ENCODE measurements around the gene DOC2B.
"Not testable (repeated sequence)": the region's sequence is repeated elsewhere in the genome, so short reads cannot be mapped to it uniquely, and the experiment has no call there.

Gene DOC2B

DNA sequence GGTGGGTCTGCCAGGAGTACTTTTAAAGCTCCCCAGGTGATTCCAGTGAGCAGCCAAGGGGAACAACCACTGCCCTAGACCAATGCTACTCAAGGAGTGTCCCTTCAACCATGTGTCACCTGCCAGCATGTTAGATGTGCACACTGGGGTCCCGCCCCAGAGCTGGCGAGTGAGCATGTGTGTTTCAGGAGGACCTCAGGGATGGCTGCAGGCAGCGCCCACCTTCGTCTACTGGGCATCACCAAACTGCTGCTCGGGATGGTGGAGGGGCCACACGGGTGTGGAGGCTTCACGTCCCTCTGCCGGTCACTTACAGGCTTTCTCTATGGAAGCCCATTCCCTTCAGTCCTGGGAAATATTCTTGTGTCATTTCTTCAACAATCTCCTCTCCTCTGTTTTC is 29.0 kb upstream of the DOC2B start:
- no peak for DNase-seq (ENCODE audit: low read depth)

DNA sequence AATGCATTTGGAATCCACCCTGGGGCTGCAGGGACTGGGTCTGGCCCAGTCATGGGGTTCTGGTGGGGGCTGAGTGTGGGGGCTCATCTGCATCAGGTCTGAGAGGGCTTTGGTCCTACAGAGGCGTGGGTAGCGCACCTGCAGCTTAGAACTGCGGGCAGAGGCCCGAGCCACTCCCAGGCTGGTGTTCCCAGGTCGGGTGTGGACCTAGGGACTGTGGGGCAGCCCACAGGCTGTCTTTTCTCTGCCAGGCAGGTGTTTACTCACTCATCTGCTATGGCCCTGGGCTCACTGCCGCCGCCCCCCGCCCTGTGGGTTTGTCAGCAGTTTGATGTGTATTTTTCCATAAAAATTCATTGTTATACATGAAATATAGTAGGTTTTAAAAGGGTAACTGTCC is 27.0 kb upstream of the DOC2B start:
- no peak for DNase-seq (ENCODE audit: low read depth)

DNA sequence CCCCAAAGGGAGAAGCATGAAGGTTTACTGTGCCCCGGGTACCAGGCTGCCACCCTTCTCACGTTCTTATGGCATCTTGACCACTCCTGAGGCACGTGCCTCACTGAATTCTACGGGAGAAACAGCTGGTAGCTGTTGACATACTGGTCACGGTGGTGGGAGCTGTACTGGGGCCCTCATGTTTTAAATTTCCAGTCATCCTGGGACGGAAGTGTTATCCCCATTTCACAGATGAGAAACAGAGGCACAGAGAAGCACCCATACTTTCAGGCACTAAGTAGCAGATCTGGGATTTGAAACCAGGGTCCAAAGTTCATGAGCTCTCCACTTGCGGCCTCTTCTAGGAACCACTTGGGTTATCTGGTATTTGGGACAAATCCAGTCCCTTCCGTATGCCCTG is 26.3 kb upstream of the DOC2B start:
- DNase-seq (ENCODE audit: low read depth): no peak

DNA sequence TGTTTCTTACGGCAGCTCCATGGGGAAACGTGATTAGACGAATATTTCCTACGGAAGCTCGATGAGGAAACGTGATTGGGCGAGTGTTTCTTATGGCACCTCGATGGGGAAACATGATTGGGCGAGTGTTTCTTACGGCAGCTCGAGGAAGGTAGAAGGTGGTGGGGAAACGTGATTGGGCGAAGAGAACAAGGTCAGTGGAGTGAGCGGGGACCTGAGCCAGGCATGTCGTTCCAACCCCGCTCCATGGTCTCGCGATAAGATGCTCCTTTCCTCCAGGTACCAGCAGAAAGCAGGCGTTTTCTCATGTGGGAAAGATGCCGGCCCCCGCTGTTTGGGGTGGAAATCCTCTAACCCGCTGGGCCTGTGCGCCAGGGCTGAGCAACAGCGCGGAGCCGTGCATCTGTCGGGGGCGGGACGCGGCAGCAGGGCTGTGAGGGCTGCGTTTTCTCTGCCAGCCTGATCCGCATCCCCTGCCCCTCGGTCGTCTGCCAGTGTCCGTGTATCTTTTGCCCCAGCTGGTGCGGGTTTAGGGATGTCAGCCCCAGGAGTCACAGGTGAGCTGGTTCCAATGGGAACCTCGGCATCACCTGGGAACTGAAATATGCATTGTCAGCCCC is 25.6 kb upstream of the DOC2B start:
- no peak for DNase-seq (ENCODE audit: low read depth)

DNA sequence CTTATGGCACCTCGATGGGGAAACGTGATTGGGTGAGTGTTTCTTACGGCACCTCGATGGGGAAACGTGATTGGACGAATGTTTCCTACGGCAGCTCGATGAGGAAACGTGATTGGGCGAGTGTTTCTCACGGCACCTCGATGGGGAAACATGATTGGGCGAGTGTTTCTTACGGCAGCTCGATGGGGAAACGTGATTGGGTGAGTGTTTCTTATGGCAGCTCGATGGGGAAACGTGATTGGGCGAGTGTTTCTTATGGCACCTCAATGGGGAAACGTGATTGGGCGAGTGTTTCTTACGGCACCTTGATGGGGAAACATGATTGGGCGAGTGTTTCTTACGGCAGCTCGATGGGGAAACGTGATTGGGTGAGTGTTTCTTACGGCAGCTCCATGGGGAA is 25.0 kb upstream of the DOC2B start:
- DNase-seq (ENCODE audit: low read depth): not testable (repeated sequence)

DNA sequence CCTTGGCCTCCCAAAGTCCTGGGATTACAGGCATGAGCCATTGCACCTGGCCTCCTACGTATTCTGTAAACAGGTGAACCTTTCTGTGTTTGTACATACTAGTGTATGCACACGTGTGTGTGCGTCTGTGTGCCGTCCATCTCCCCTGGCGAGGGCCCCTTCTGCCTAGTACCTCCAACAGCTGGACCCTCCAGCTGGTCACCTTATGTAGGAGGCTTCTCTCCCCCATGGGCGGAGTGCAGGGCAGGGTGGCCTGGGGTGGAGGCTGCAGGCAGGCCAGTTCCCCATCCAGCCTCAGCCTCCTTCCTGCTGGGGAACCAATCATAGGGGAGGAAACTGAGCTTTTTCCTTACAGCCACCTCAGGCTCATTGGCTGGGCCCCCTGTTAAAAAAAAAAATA is 24.4 kb upstream of the DOC2B start:
- DNase-seq (ENCODE audit: low read depth): no peak

DNA sequence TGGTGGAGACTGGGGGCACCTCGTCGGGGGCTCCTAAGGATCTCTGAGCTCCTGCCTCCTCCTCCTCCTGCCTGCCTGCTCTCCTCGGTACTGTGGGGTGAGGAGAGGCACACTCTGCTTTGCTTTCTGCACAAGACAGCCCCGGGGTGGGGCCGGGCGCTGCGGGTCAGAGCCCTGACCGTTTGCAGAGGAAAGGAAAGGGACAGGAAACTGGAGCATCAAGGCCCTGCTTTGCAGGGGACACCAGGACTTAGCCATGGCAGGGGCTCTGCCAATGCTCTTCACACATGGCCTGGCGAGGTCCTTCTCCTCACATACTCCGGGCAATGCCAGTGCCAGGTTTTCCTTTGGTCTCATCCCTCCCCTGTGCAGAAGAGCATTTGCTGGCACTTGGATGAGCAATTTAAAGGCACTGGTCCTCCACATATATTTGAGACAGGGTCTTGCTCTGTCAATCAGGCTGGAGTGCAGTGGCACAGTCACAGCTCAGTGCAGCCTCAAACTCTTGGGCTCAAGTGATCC is 23.8 kb upstream of the DOC2B start:
- no peak for DNase-seq (ENCODE audit: low read depth)

DNA sequence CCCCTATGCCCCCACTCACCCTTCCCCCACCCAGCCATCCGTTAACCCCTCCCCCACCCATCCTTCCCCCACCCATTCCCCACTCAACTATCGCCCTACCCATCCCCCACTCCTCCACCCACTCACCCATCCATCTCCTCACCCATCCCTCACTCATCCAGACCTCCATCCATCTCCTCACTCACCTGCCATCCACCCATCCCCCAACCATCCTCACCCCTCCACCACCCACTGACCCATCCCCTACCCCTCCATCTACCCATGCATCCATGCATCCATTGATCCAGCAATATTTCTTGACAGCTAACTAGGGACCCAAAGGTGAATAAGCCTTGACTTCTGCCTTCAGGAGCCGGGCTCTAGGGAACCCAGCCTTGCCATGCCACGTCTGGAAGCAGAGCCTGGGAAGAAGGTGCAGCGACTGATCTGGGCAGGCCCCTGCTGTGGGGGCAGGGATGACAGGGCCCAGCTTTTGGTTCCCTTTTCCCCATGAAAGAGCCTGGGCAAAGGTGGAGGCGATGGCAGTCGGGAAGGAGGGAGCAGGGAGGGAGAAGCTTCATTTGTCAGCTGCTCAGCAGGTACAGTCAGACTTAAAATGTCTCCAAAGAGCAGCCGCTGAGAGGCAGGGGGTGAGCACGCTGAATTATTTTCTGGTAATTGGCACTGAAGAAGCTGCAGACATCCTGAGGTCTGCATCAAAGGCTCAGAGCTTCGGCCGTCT is 23.1 kb upstream of the DOC2B start:
- no peak for DNase-seq (ENCODE audit: low read depth)

DNA sequence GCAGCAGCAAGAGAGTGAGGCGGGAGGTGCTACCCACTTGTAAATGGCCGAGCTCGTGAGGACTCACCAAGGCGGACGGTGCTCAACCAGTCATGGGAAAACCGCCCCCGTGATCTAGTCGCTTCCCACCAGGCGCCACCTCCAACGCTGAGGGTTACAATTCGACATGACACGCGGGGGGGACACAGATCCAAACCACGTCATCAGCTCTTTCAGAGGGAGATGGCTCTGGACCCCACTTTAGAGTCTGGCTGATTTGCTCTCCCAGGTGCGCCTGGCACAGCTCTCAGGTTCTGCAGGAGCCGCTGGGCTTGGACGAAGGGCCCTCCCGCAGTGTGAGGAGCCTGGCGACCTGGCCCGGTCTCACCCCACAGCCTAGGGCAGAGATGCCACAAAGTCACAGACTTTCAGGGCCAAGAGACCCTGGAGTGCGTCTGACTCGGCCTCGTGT is 21.1 kb upstream of the DOC2B start:
- DNase-seq (ENCODE audit: low read depth): no peak

DNA sequence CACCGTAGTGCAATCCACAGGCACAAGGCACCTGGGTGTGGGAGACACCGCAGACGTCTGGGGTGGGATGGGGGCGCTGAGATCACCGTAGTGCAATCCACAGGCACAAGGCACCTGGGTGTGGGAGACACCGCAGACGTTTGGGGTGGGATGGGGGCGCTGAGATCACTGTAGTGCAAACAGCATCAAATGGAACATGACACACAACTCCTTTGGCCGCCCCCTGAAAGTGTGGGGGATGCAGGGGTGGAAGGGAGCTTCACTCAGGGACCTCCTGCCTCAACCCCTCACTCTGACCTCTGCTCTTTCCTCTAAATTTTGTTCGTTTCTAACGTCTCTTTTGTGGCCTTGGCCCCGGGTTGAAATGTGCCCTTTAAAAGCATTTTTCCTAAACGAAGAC is 20.3 kb upstream of the DOC2B start:
- DNase-seq (ENCODE audit: low read depth): not testable (repeated sequence)

DNA sequence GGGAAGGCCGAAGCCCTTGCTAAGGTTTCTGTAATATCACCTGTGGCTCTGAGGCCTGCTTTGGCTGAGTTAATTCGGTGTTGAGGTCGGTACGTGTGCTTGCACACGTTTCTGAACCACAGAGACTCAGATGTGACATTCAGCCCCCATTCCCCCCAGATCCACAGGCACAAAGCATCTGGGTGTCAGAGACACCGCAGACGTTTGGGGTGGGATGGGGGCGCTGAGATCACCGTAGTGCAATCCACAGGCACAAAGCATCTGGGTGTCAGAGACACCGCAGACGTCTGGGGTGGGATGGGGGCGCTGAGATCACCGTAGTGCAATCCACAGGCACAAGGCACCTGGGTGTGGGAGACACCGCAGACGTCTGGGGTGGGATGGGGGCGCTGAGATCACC is 19.8 kb upstream of the DOC2B start:
- not testable (repeated sequence) for DNase-seq (ENCODE audit: low read depth)

DNA sequence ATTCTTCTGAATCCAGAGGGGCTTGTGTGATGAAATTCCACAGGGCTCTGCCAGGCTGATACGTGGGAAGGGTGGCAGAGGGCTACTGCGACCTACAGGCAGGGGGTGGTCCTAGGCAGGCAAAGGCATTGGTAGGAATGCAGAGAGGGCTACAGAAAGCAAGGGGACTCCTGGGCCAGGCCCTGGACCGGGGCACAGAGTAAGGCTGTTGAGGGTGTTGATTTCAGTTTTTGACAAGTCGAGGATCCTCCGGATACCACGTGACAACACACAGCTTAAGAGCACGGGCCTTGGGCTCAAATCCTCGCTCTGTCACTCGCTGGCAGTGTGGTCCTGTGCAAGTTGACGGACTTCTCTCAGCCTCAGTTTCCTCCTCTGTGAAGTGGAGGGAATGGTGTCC is 19.1 kb upstream of the DOC2B start:
- DNase-seq (ENCODE audit: low read depth): no peak

DNA sequence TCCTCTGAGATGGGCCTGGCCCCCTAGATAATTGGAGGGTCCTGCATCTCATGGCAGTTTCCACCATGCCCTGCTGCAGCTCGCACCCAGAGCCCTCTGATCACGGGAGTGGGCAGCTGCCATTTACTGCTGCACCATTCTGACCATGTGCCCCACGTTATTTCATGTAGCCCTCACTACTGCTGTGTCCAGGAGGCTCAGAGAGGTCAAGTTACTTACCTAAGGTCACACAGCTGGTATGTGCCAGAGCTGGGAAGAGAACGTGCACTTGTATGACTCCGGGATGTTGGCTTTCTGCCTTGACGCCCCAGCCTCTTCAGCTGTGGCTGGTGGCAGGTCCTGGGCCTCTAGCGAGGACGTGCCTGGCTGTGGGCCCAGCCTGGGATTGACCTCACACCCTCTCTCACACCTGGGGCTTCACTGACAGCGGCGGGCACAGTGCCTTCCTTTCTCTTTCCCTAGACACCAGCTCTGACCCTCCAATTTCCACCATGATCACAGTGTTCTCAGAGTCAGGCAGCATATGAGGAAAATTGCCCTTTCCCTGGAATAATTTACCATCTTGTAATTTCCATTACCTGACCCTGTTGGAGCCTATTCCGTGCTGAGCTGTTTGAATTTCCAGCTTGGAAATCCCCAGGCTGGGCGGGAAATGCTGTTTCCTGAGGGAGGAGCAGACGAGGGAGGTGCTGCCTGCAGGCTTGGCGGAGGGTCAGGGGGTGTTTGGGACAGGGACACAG is 18.5 kb upstream of the DOC2B start:
- DNase-seq (ENCODE audit: low read depth): no peak

DNA sequence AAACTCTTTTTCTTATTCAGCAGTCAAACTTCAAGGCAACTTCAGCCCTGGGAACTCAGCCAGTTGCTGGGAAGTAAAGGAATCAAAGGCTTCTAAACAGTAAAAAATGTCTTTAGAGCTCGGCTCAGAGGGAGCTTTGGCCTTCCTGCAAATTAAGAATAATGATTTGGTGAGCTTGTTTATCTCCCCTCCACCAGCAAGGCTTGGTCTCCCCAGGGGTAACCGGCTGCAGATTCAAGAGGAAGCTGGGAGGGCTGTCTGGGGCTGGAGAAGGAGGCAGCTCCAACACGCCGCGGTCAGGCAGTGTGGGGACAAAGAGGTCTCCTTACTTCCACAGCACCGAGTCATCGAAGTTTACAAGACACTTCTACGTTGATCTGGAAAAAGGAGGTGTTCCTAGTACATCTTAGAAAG is 17.7 kb upstream of the DOC2B start:
- DNase-seq (ENCODE audit: low read depth): no peak

DNA sequence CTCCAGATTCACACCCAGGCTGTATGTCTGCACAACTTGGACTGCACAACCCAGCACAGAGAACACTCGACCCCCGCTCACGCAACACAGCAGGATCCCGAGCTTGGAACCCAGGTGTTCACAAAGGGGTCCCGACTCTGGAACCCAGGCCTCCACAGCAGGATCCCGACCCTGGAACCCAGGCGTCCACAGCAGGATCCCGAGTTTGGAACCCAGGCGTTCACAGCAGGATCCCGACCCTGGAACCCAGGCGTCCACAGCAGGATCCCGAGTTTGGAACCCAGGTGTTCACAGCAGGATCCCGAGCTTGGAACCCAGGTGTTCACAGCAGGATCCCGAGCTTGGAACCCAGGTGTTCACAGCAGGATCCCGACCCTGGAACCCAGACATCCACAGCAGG is 16.8 kb upstream of the DOC2B start:
- DNase-seq (ENCODE audit: low read depth): not testable (repeated sequence)

DNA sequence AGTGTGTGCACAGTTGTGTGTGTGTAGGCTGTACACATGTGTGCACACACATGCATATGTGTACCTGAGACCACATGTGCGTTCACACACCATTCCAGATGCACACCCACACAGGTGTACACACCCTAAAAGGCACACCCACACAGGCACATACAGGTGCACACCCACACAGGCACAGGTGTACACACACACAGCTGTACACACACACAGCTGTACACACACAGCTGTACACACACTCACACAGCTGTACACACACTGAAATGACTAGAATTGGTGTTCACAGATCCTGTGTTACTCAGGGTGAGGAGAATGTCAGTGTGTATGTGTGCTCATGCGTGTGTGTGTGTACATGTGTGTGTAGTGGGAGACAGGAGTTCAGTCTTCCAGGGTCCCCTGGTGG is 15.9 kb upstream of the DOC2B start:
- no peak for DNase-seq (ENCODE audit: low read depth)

DNA sequence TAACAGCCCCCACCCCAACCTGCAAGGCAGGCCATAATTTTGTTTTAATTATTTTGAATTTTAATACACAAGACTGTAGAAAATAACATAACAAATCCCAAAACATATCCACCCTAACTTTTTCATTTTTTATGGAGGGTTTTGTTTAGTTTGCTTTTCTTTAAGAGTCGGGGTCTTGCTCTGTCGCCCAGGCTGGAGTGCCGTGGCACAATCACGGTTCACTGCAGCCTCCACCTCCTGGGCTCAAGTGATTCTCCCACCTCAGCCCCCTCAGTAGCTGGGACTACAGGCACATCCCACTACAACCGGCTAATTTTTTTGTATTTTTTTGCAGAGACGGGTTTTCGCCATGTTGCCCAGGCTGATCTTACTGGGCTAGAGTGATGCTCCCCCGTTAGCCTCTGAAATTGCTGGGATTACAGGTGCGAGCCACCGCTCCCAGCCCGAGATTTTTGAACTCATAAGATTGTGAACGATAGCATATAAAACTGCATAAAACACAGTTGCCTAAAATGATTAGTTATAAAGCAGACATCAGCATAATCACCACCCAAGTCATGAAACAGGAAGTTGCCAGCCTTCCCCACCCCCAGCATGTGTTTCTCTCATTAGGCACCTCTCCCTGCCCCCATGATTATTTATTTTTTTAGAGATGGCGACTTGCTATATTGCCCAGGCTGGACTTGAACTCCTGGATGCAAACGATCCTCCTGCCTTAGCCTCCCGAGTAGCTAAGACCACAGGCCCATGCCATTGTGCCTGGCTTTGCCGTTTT is 13.6 kb upstream of the DOC2B start:
- no peak for DNase-seq (ENCODE audit: low read depth)

DNA sequence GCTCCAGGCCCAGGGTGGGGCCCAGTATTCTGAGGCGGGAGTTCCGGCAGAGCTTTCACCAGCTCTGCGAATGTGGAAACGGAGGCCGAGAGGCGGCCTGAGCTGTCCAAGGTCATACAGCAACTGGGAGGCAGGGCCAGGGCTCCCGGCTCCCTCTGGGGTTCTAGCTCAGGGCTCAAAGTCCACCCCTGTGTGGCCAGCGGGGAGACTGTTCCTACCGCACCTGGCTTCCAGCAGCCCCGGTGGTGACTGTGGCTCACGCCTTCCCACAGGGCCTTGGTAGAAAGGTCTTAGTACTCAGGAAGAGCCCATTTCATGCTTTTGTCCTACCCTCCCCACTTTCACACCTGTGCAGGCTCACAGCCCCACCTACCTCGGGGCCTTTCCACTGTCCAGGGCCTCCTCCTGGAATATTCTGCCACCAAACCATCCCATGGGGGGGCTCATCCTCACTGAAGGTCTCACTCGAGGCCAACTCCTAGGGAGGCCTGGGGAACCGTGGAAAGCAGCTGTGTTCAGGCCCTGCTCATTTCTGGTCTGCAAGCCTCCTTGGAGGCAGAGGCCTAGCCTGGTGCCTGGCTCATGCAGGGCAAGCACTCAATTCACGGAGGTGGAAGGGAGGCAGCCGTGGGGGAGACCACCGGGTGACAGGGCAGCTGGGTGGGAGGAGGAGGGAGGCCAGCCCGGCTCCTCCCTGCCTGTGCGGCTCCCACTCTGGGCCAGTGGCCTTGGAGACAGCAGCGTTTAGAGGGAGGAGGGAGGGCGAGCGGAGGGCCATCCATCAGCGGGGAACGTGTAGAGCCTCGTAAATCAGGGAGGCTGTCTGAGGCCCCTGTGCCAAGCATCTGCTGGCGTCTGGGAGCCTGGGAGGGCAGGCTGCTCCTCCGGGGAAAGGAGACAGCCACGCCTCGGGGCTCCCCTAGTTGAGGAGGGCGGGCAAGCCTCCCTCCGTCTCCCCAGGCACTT is 12.7 kb upstream of the DOC2B start:
- DNase-seq (ENCODE audit: low read depth): no peak

DNA sequence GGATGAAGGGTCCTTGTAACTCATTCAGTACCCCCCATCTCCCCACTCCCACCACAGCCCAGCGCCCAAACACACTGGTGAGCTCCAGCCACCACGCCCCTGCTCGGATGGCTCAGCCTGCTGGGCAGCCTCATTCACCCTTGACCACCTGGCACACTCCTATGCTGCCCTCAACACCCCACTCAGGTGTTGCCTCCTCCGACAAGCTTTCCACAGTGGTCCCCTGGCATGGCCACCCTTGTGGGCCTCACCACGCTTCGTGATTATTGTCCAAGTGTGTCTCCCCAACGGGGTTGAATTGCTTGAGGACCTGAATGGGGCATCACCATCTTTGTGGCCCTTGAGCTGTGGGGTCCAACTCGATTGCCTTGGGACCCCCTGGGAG is 12.0 kb upstream of the DOC2B start:
- no peak for DNase-seq (ENCODE audit: low read depth)

DNA sequence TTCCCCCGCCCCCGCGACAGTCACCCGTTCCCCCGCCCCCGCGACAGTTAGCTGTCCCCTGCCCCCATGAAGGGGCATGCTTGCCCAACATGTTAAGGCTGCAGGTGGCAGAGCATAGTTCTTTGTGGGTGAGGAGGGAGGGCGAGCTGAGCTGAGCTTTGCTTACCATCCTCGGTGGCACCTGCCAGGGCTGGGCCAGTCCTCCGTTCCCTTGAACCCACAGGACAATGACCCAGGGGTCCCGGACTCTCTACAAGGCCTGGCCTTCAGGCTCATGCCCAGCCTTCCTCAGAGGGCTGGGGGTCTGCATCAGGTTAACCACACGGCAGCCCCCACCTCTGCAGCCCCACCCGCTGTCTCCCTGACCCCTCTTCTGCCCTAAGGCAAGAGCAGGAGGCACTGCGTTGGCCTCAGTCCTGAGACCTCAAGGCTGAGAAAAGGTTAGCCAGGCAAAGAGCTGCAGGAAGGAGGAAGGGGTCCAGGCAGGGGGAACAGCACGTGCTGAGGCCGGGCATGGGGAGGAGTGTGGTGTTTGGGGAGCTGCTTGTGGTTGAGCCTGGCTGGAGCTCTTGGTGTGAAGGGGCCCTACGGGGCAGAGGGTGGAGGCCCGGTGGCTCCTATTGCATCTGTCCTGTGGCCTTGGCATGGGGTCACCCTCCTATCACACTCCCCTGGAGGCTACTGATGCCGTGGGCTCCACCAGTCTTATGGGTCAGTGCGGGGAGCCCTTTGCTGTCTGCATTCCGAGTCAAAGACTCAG is 11.4 kb upstream of the DOC2B start:
- DNase-seq (ENCODE audit: low read depth): no peak
